Vagina (tissue), 2 donors: ENCODE data around the gene AGPAT3.

Source experiments
- POLR2A ChIP-seq, 2 donors: fragments of 450-650 bp; IDR thresholded peaks; one replicate each; pipeline ENCODE4 v1.6.1; 2017; ENCODE audit warnings: antibody characterized with exemption in 2 of 2, mild to moderate bottlenecking in 2 of 2, moderate library complexity in 2 of 2
- POLR2AphosphoS5 ChIP-seq, 2 donors: sonication (generic); formaldehyde crosslinking; IDR thresholded peaks; one replicate each; pipeline ENCODE4 v1.9.0; 2017; ENCODE audit warnings: antibody characterized with exemption in 2 of 2, mild to moderate bottlenecking in 2 of 2, low read depth in 1 of 2; ENCODE audit not compliant: insufficient read depth in 1 of 2
- TF ChIP-seq, protein P1 (sequence below), 3 experiments: fragments of 450-650 bp in 2 of 3; fragments of 200-600 bp in 1 of 3; sonication (generic) in 1 of 3; IDR thresholded peaks; one replicate each; pipeline ENCODE4 v1.5.1; 2017 to 2019; ENCODE audit warnings: antibody characterized with exemption in 3 of 3, mild to moderate bottlenecking in 2 of 3, moderate library complexity in 2 of 3

DNA sequence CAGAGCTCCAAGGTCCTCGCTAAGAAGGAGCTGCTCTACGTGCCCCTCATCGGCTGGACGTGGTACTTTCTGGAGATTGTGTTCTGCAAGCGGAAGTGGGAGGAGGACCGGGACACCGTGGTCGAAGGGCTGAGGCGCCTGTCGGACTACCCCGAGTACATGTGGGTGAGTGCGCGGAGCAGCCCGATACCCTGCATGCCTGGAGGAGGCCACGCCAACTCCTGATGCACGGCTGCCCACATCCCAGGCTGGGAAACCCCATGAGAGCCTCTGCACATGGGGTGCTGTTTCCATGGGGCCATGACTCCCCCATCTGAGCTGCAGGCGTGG, 104.1 kb downstream of the AGPAT3 start:
- TF ChIP-seq, protein P1, sequence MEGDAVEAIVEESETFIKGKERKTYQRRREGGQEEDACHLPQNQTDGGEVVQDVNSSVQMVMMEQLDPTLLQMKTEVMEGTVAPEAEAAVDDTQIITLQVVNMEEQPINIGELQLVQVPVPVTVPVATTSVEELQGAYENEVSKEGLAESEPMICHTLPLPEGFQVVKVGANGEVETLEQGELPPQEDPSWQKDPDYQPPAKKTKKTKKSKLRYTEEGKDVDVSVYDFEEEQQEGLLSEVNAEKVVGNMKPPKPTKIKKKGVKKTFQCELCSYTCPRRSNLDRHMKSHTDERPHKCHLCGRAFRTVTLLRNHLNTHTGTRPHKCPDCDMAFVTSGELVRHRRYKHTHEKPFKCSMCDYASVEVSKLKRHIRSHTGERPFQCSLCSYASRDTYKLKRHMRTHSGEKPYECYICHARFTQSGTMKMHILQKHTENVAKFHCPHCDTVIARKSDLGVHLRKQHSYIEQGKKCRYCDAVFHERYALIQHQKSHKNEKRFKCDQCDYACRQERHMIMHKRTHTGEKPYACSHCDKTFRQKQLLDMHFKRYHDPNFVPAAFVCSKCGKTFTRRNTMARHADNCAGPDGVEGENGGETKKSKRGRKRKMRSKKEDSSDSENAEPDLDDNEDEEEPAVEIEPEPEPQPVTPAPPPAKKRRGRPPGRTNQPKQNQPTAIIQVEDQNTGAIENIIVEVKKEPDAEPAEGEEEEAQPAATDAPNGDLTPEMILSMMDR (IDR thresholded peaks at IDR 0.05), result no peak
- no peak for TF ChIP-seq POLR2A (IDR thresholded peaks at IDR 0.05)
- no peak for TF ChIP-seq POLR2AphosphoS5 (IDR thresholded peaks at IDR 0.05; ENCODE audit: insufficient read depth in 1 of 2, low read depth in 1 of 2)
